HCT116 (cell line): ENCODE results near the gene RASSF3. TPM values are rescaled to one million over a fixed set of nuclear protein-coding genes. Genes with fewer than 3 reads are reported as not detected.

Source experiments
- ATAC-seq: fragments of 200-7000 bp; cut with Tn5 transposase; 2 replicates; pipeline ENCODE4 v1.9.1; 2020; ENCODE audit warnings: mild to moderate bottlenecking, moderate library complexity
- Bru-seq: library from RNA; stranded (reverse); fragments of 400-500 nt; gene quantifications from one replicate; lab custom pipeline; 2021; lab: Mats Ljungman, UMichigan
- BruChase-seq, 2 experiments: library from RNA; stranded (reverse); fragments of 400-500 nt; gene quantifications; one replicate each; lab custom pipeline; 2021; lab: Mats Ljungman, UMichigan
- BruUV-seq: library from RNA; stranded (reverse); fragments of 400-500 nt; replicated peaks from 2 replicates; lab custom pipeline; 2021; lab: Mats Ljungman, UMichigan
- CTCF ChIA-PET: fragments of 300-600 bp; sonication (Branson Sonifier 250); formaldehyde crosslinking; loops from one replicate; lab custom pipeline; 2021; ENCODE audit warnings: antibody characterized with exemption; lab: Charles Lee
- POLR2A ChIA-PET: fragments of 300-600, 350-600 bp; sonication (Branson Sonifier 250); formaldehyde crosslinking; loops from one replicate; lab custom pipeline; 2021; ENCODE audit warnings: antibody characterized with exemption; lab: Charles Lee
- RAD21 ChIA-PET, 2 experiments: fragments of 300-600 bp; sonication (Branson Sonifier 250); formaldehyde crosslinking; loops; one replicate each; lab custom pipeline; 2023; ENCODE audit warnings: low total read pairs in 2 of 2; ENCODE audit not compliant: uncharacterized antibody in 2 of 2, unreplicated experiment in 2 of 2, low non-redundant PET in 1 of 2; lab: Charles Lee
- DNase-seq: peaks from one replicate; pipeline ENCODE4 v3.0.0-alpha.2; 2010; ENCODE audit warnings: low read depth, low spot score
- H2AFZ ChIP-seq: fragments of 200-600 bp; shearing (Covaris generic), sonication (generic); 2 replicates; pipeline ENCODE4 v1.6.1; 2017; ENCODE audit warnings: low read depth, mixed run types, mixed read lengths, antibody characterized with exemption, low read length; ENCODE audit not compliant: poor library complexity, severe bottlenecking
- H3K27ac ChIP-seq: 2 replicates; pipeline ENCODE4 v1.5.1; 2012; ENCODE audit warnings: low read depth, low read length
- H3K27me3 ChIP-seq: fragments of 200-600 bp; sonication (generic); 2 replicates; pipeline ENCODE4 v1.6.1; 2016; ENCODE audit warnings: mixed run types, low read length, mixed read lengths; ENCODE audit not compliant: insufficient read depth
- H3K36me3 ChIP-seq, 2 experiments: fragments of 200-500 bp in 1 of 2; fragments of 200-600 bp in 1 of 2; sonication (Bioruptor generic) in 1 of 2; sonication (generic) in 1 of 2; 2 replicates each; pipeline versions ENCODE4 v1.5.1 to v1.6.1; 2014 to 2016; ENCODE audit warnings: low read length in 2 of 2, inconsistent platforms in 1 of 2, mixed read lengths in 1 of 2, mixed run types in 1 of 2; ENCODE audit not compliant: insufficient read depth in 2 of 2, control insufficient read depth in 1 of 2
- H3K4me1 ChIP-seq, 2 experiments: fragments of 200-600 bp in 1 of 2; sonication (generic) in 1 of 2; 2 replicates each; pipeline versions ENCODE4 v1.5.1 to v1.6.1; 2012 to 2017; ENCODE audit warnings: low read length in 2 of 2, inconsistent platforms in 1 of 2, mild to moderate bottlenecking in 1 of 2, mixed read lengths in 1 of 2, mixed run types in 1 of 2, moderate library complexity in 1 of 2; ENCODE audit not compliant: insufficient read depth in 2 of 2, control insufficient read depth in 1 of 2
- H3K4me2 ChIP-seq: fragments of 200-600 bp; sonication (generic); 2 replicates; pipeline ENCODE4 v1.6.1; 2017; ENCODE audit warnings: mixed run types, low read length, mixed read lengths
- H3K4me3 ChIP-seq, 2 experiments: fragments of 200-600 bp in 1 of 2; sonication (generic) in 1 of 2; replicated peaks in 1 of 2; 2 replicates each; pipeline ENCODE4 v1.5.1; 2011 to 2016; ENCODE audit warnings: low read length in 2 of 2, control low read depth in 1 of 2, low read depth in 1 of 2, mild to moderate bottlenecking in 1 of 2, mixed read lengths in 1 of 2, mixed run types in 1 of 2
- H3K79me2 ChIP-seq: fragments of 200-600 bp; sonication (generic); 2 replicates; pipeline ENCODE4 v1.6.1; 2017; ENCODE audit warnings: mild to moderate bottlenecking, mixed run types, low read length, moderate library complexity, mixed read lengths; ENCODE audit not compliant: insufficient read depth
- H3K9ac ChIP-seq: fragments of 200-600 bp; sonication (generic); 2 replicates; pipeline ENCODE4 v1.6.1; 2016; ENCODE audit warnings: low read length, mixed read lengths
- H3K9me2 ChIP-seq: fragments of 200-600 bp; sonication (generic), shearing (Covaris generic); 2 replicates; pipeline ENCODE4 v1.6.1; 2017; ENCODE audit warnings: mixed run types, mild to moderate bottlenecking, moderate library complexity; ENCODE audit not compliant: insufficient read depth
- H3K9me3 ChIP-seq, 2 experiments: fragments of 200-500 bp in 1 of 2; fragments of 200-600 bp in 1 of 2; sonication (Bioruptor generic) in 1 of 2; sonication (generic) in 1 of 2; 2 replicates each; pipeline ENCODE4 v1.6.1; 2014 to 2017; ENCODE audit warnings: low read length in 2 of 2, mixed read lengths in 2 of 2, inconsistent platforms in 1 of 2, low read depth in 1 of 2, mild to moderate bottlenecking in 1 of 2, mixed run types in 1 of 2, moderate library complexity in 1 of 2; ENCODE audit not compliant: control insufficient read depth in 1 of 2, insufficient read depth in 1 of 2
- H4K20me1 ChIP-seq: fragments of 200-600 bp; sonication (generic), shearing (Covaris generic); 2 replicates; pipeline ENCODE4 v1.6.1; 2017; ENCODE audit warnings: mixed run types, mild to moderate bottlenecking, moderate library complexity; ENCODE audit not compliant: insufficient read depth
- CBX3 ChIP-seq: IDR thresholded peaks from 2 replicates; pipeline ENCODE4 v1.6.1; 2012; ENCODE audit warnings: low read depth
- CTCF ChIP-seq, 3 experiments: fragments of 200-600 bp in 1 of 3; sonication (generic) in 1 of 3; IDR thresholded peaks in 2 of 3; conservative IDR thresholded peaks in 1 of 3; 2 replicates each; pipeline ENCODE4 v1.5.1; 2012 to 2017; ENCODE audit warnings: low read depth in 2 of 3, low read length in 2 of 3, antibody characterized with exemption in 1 of 3, borderline replicate concordance in 1 of 3, control low read depth in 1 of 3, mild to moderate bottlenecking in 1 of 3, mixed read lengths in 1 of 3, mixed run types in 1 of 3, moderate library complexity in 1 of 3; ENCODE audit not compliant: insufficient read depth in 1 of 3
- EGR1 ChIP-seq: IDR thresholded peaks from 2 replicates; pipeline ENCODE4 v1.6.1; 2012; ENCODE audit warnings: low read depth
- ELF1 ChIP-seq: IDR thresholded peaks from 2 replicates; pipeline ENCODE4 v1.6.1; 2012; ENCODE audit warnings: low read depth, borderline replicate concordance
- EZH2 ChIP-seq: fragments of 200-600 bp; sonication (generic); IDR thresholded peaks from 2 replicates; pipeline ENCODE4 v1.6.1; 2017; ENCODE audit warnings: antibody characterized with exemption, mixed run types
- EZH2phosphoT487 ChIP-seq: fragments of 200-600 bp; IDR thresholded peaks from 2 replicates; pipeline ENCODE4 v1.6.1; 2018; ENCODE audit warnings: antibody characterized with exemption, borderline replicate concordance
- FOSL1 ChIP-seq: IDR thresholded peaks from 2 replicates; pipeline ENCODE4 v1.6.1; 2012; ENCODE audit warnings: low read depth
- JUND ChIP-seq: IDR thresholded peaks from 2 replicates; pipeline ENCODE4 v1.6.1; 2012
- MAX ChIP-seq: IDR thresholded peaks from 2 replicates; pipeline ENCODE4 v1.6.1; 2012
- POLR2A ChIP-seq: IDR thresholded peaks from 2 replicates; pipeline ENCODE4 v1.7.0; 2011; ENCODE audit warnings: borderline replicate concordance; ENCODE audit not compliant: insufficient read depth, insufficient read length; ENCODE audit errors: extremely low read depth
- POLR2AphosphoS5 ChIP-seq: IDR thresholded peaks from 2 replicates; pipeline ENCODE4 v1.6.1; 2011; ENCODE audit warnings: mild to moderate bottlenecking, low read depth, low read length, moderate library complexity
- RAD21 ChIP-seq: IDR thresholded peaks from 2 replicates; pipeline ENCODE4 v1.6.1; 2012; ENCODE audit warnings: low read depth, mild to moderate bottlenecking
- SIN3A ChIP-seq: IDR thresholded peaks from 2 replicates; pipeline ENCODE4 v1.6.1; 2012; ENCODE audit warnings: low read depth
- SP1 ChIP-seq: IDR thresholded peaks from 2 replicates; pipeline ENCODE4 v1.6.1; 2012; ENCODE audit warnings: low read depth
- SRF ChIP-seq: IDR thresholded peaks from 2 replicates; pipeline ENCODE4 v1.6.1; 2012; ENCODE audit warnings: low read depth
- TCF7L2 ChIP-seq: IDR thresholded peaks from 2 replicates; pipeline ENCODE4 v1.7.0; 2011; ENCODE audit warnings: borderline replicate concordance, inconsistent platforms; ENCODE audit not compliant: insufficient read depth, insufficient read length; ENCODE audit errors: extremely low read depth
- ZBTB33 ChIP-seq: IDR thresholded peaks from 2 replicates; pipeline ENCODE4 v1.6.1; 2011; ENCODE audit warnings: mild to moderate bottlenecking, low read length, moderate library complexity; ENCODE audit not compliant: insufficient replicate concordance; ENCODE audit errors: extremely low read depth
- ZFX ChIP-seq: fragments of 450-650 bp; IDR thresholded peaks from 2 replicates; pipeline ENCODE4 v1.6.1; 2017
- ZNF274 ChIP-seq: fragments of 200-500 bp; sonication (Bioruptor generic); IDR thresholded peaks from 2 replicates; pipeline ENCODE4 v1.6.1; 2014; ENCODE audit warnings: mild to moderate bottlenecking, low read depth, low read length, inconsistent platforms
- intact Hi-C: fragments of 100-400 bp; cut with micrococcal nuclease; formaldehyde crosslinking; loops from 2 replicates; pipeline ENCODE4 v1.10.0; 2022
- long read RNA-seq: library from polyadenylated mRNA; unstranded; transcript quantifications from one replicate; pipeline ENCODE4 v2.0.0, GENCODE V29; 2021; ENCODE audit not compliant: unreplicated experiment
- polyA plus RNA-seq: library from polyadenylated mRNA; unstranded; fragments of >200 nt; gene quantifications from 2 replicates; pipeline ENCODE4 v1.2.1, GENCODE V29; 2012; ENCODE audit warnings: missing spikeins
- total RNA-seq: library from RNA; stranded (reverse); gene quantifications from one replicate; pipeline ENCODE4 v1.2.1, GENCODE V29; 2021; ENCODE audit not compliant: unreplicated experiment
- TF ChIP-seq, protein P1 (sequence below): IDR thresholded peaks from 2 replicates; pipeline ENCODE4 v1.6.1; 2012

RASSF3 gene
- total RNA-seq (67.1 TPM), Bru-seq, nascent RNA (percentile 71 among the genes with signal in this experiment), BruChase-seq, experiment 1, labeled RNA remaining after a 6-hour chase (percentile 75 among the genes with signal in this experiment), BruChase-seq, experiment 2, labeled RNA remaining after a 2-hour chase (percentile 71 among the genes with signal in this experiment)
- polyA plus RNA-seq = 23.2 and 32.5 TPM in 2 replicates
- long read RNA-seq, transcript RASSF3-204 (5 exons, 3,492 nt) = major isoform, 62 of 75 reads
- long read RNA-seq, partial matches to known transcripts = 1 of 75 reads
- long read RNA-seq, other reads (novel, unspliced or antisense) = 12 of 75 reads

DNA sequence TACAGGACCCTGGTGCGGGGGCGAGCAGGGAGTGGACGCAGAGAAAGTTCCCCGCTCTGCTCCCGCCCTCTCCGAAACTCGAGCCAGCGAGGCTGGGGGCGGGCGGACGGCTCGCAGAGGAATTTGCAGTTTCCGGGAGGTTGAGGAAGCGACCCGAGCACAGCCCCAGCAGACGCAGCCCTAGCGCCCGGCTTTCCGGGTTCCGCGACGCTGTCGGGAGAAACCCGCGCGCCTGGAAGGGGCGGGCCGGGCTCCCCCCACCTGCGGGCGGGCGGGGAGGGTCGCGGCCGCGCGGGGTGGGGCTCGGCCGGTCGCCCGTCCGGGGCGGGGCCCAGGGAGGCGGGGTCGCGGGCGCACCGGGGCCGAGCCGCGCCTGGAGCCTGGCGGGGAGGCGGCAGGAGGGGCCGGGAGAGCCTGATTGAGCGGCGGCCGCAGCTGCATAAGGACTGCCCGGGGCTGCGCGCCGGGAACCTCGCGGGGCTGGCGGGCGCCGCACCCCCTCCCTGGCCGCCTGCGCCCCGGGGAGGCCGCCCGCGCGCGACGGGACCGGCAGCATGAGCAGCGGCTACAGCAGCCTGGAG, at the start of gene RASSF3:
RASSF3 (plus strand) TSS at position 417 of the 581 bp plus-strand sequence; CDS start at position 555, 138 bp downstream.
- no TSS peak for BruUV-seq
- H3K4me3 ChIP-seq = peak within 1 kb of the TSS; percentile 89 to 96
- peaks cover 48% of the 10 kb centered on the region for H3K79me2 ChIP-seq
- H3K9me3 ChIP-seq = no peaks in the 10 kb centered on the region
- H2AFZ ChIP-seq = peak within 1 kb of the TSS; percentile 89
- peak within 1 kb of the TSS; percentile 81 for H3K27ac ChIP-seq
- no peaks in the 10 kb centered on the region; a peak in 1 of 4 replicates for H3K36me3 ChIP-seq
- intact Hi-C loops = no loop called here
- peak; percentile 38 for DNase-seq
- no peaks in the 10 kb centered on the region for H3K27me3 ChIP-seq
- H4K20me1 ChIP-seq = no peaks in the 10 kb centered on the region
- H3K9me2 ChIP-seq = no peaks in the 10 kb centered on the region
- CTCF ChIA-PET = interaction anchor here (2.4 to 3.3 kb wide), 2 partner anchors 61 to 87 kb away, joined by 13 to 22 read pairs; no protein-coding TSS in a partner anchor
- peaks cover 13 to 40% of the 10 kb centered on the region in 2 experiments for H3K4me1 ChIP-seq
- peak; percentile 69 for ATAC-seq
- TF ChIP-seq FOSL1 (no peak), SIN3A (peak; percentile 64; the same call in 1 of the 2 replicates), EZH2 (no peak), ZNF274 (no peak), JUND (no peak), TCF7L2 (no peak), ZFX (0 out of 2 replicates have a peak, but pooled peaks have one; percentile 50), POLR2A (no peak), CBX3 (no peak), SP1 (0 out of 2 replicates have a peak, but pooled peaks have one; percentile 8), POLR2AphosphoS5 (peak; percentile 68), ELF1 (no peak; the same call in 1 of the 2 replicates), SRF (no peak), ZBTB33 (no peak), EGR1 (no peak; the same call in none of the 2 replicates), RAD21 (no peak), MAX (peak; percentile 51), CTCF (IDR thresholded peaks at IDR 0.05 in 2 of 3, conservative IDR thresholded peaks at IDR 0.05 in 1 of 3; ENCODE audit: borderline replicate concordance in 1 of 3, insufficient read depth in 1 of 3, low read depth in 2 of 3, low read length in 2 of 3) (no peak), EZH2phosphoT487 (no peak)
- TF ChIP-seq, protein P1, sequence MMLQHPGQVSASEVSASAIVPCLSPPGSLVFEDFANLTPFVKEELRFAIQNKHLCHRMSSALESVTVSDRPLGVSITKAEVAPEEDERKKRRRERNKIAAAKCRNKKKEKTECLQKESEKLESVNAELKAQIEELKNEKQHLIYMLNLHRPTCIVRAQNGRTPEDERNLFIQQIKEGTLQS = no peak
- TF ChIP-seq, all 23 proteins: peak for 5
- H3K9ac ChIP-seq = peak within 1 kb of the TSS; percentile 89
- ChIA-PET POLR2A (interaction anchor here (1.3 kb wide), 1 partner anchor 67 kb away, joined by 4 read pairs; no protein-coding TSS in a partner anchor), RAD21 (no interaction called here)
- H3K4me2 ChIP-seq = peak within 1 kb of the TSS; percentile 91
